Activated CD4-positive, alpha-beta T cell treated with anti-CD3 and anti-CD28 coated beads, Interleukin-2, amount 50 U/mL, for 16 hours (primary cell): ENCODE measurements around the gene ANKRD44.
"Not testable (repeated sequence)": the region's sequence is repeated elsewhere in the genome, so short reads cannot be mapped to it uniquely, and the experiment has no call there.

Experiments used
- DNase-seq: peaks from one replicate; pipeline ENCODE4 v3.0.0-alpha.2; 2020

Gene ANKRD44

GRCh38 chr2:197010200-197011020, 300.2 kb downstream of the ANKRD44 start:
- DNase-seq, result no peak

- not testable (repeated sequence) for DNase-seq
Measured at GRCh38 chr2:197008741-197009341, 301.7 kb downstream of the ANKRD44 start.

GRCh38 chr2:197007716-197008628, 302.6 kb downstream of the ANKRD44 start:
- DNase-seq, result no peak

GRCh38 chr2:197001921-197002320, 308.7 kb downstream of the ANKRD44 start:
- DNase-seq, result no peak

- DNase-seq, result no peak
Measured at GRCh38 chr2:196995757-196996314, 314.7 kb downstream of the ANKRD44 start.

GRCh38 chr2:196994764-196995163, 315.8 kb downstream of the ANKRD44 start:
- no peak for DNase-seq

GRCh38 chr2:196993617-196994016, 317.0 kb downstream of the ANKRD44 start:
- DNase-seq, result no peak

GRCh38 chr2:196992466-196992865, 318.1 kb downstream of the ANKRD44 start:
- no peak for DNase-seq

GRCh38 chr2:196990788-196991461, 319.7 kb downstream of the ANKRD44 start:
- DNase-seq, result no peak

GRCh38 chr2:196990092-196990491, 320.5 kb downstream of the ANKRD44 start:
- no peak for DNase-seq

- DNase-seq, result peak; percentile 52
Measured at GRCh38 chr2:196989496-196989895, 321.1 kb downstream of the ANKRD44 start.

- DNase-seq, result no peak
Measured at GRCh38 chr2:196988639-196989038, 321.9 kb downstream of the ANKRD44 start.

GRCh38 chr2:196987649-196988364, 322.8 kb downstream of the ANKRD44 start:
- peak; percentile 95 for DNase-seq

- no peak for DNase-seq
Measured at GRCh38 chr2:196987298-196987648, 323.3 kb downstream of the ANKRD44 start.

GRCh38 chr2:196985511-196986183, 324.9 kb downstream of the ANKRD44 start:
- DNase-seq, result no peak

GRCh38 chr2:196984903-196985302, 325.7 kb downstream of the ANKRD44 start:
- DNase-seq, result no peak

- DNase-seq, result no peak
Measured at GRCh38 chr2:196983934-196984333, 326.6 kb downstream of the ANKRD44 start.

GRCh38 chr2:196980473-196980872, 330.1 kb downstream of the ANKRD44 start:
- DNase-seq, result no peak

GRCh38 chr2:196980001-196980400, 330.6 kb downstream of the ANKRD44 start:
- DNase-seq, result no peak

- DNase-seq, result no peak
Measured at GRCh38 chr2:196977507-196977906, 333.1 kb downstream of the ANKRD44 start.

- no peak for DNase-seq
Measured at GRCh38 chr2:196974970-196975369, 335.6 kb downstream of the ANKRD44 start.
